Spleen (tissue), 7 donors: ENCODE measurements around the gene GPR45.

Experiments
- CTCF ChIP-seq, 11 experiments: fragments of 200-600 bp in 7 of 11; fragments of 450-650 bp in 4 of 11; sonication (generic) in 4 of 11; IDR thresholded peaks in 8 of 11; conservative IDR thresholded peaks in 3 of 11; 1 replicate in 7 of 11; 2 replicates in 4 of 11; pipeline versions ENCODE4 v1.4.0 to v1.8.0; 2016 to 2021; ENCODE audit warnings: antibody characterized with exemption in 11 of 11, inconsistent platforms in 4 of 11, mild to moderate bottlenecking in 1 of 11
- POLR2A ChIP-seq, 3 donors: fragments of 450-650 bp; IDR thresholded peaks; one replicate each; pipeline ENCODE4 v1.5.1; 2017; ENCODE audit warnings: antibody characterized with exemption in 3 of 3, mild to moderate bottlenecking in 1 of 3
- POLR2AphosphoS5 ChIP-seq, 3 donors: sonication (generic); formaldehyde crosslinking; IDR thresholded peaks; one replicate each; pipeline ENCODE4 v1.5.1; 2017; ENCODE audit warnings: antibody characterized with exemption in 3 of 3
- donor health status: DM: no; HTN: no; CAD: no; lungs with moderate emphysema.
- donor health status: DM: no; HTN: no; CAD: no.
- donor health status: DM: no; HTN: no; CAD: no.

DNA sequence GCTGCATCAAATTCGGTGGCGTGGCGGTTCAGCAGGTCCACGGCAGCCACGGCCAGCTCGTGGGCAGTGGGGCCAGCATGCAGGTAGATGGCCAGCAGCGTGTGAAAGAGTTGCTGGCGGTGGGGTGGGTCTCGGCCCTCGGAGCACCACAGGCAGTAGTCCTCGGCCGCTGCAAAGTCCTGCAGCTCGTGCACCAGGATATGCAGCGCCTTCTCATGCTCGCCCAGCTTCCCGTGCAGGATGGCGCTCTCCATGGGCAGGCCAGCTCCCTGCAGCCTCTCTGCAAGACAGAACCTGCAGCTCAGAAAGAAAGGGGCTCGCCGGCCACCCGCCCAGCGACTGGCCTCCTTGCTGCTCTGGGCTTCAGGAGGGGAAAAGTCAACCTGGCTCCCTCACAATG lies 27.9 kb downstream of the GPR45 start:
- no peak for TF ChIP-seq CTCF (IDR thresholded peaks at IDR 0.05 in 8 of 11, conservative IDR thresholded peaks at IDR 0.05 in 3 of 11)
- TF ChIP-seq POLR2A (IDR thresholded peaks at IDR 0.05): no peak
- peak in 1 of 3 donors; percentile 33 for TF ChIP-seq POLR2AphosphoS5 (IDR thresholded peaks at IDR 0.05)
